HG02885 (cell line): ENCODE measurements around the gene TREH.
A peak's percentile ranks its signal among the peaks of the same experiment; 100 is the strongest.
"Not testable (repeated sequence)": the region's sequence is repeated elsewhere in the genome, so short reads cannot be mapped to it uniquely, and the experiment has no call there.

ENCODE experiments used
- ATAC-seq: cut with Tn5 transposase; IDR thresholded peaks from one replicate; pipeline ENCODE4 v1.9.1; 2021; ENCODE audit warnings: mild to moderate bottlenecking; ENCODE audit not compliant: unreplicated experiment, poor library complexity

TREH gene

DNA sequence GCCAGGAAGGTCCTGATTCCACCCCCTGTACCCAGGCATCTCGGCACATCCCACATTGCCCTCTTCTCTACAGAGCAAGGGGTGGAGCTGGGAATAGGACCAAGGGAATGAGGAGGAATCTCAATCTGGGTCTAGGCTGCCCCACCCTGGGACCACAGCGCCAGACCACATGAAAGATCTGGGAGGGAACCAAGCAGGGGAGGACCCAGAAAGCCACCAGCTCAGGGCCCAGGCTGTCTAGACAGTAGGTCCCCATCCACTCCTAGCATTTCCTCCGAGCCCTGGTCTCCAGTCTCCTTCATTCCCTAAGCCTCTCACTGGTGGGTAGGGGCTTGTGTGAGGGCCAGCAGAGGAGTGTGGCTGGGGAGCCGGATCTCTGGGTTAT, 60.5 kb downstream of the TREH start:
- no peak for ATAC-seq

DNA sequence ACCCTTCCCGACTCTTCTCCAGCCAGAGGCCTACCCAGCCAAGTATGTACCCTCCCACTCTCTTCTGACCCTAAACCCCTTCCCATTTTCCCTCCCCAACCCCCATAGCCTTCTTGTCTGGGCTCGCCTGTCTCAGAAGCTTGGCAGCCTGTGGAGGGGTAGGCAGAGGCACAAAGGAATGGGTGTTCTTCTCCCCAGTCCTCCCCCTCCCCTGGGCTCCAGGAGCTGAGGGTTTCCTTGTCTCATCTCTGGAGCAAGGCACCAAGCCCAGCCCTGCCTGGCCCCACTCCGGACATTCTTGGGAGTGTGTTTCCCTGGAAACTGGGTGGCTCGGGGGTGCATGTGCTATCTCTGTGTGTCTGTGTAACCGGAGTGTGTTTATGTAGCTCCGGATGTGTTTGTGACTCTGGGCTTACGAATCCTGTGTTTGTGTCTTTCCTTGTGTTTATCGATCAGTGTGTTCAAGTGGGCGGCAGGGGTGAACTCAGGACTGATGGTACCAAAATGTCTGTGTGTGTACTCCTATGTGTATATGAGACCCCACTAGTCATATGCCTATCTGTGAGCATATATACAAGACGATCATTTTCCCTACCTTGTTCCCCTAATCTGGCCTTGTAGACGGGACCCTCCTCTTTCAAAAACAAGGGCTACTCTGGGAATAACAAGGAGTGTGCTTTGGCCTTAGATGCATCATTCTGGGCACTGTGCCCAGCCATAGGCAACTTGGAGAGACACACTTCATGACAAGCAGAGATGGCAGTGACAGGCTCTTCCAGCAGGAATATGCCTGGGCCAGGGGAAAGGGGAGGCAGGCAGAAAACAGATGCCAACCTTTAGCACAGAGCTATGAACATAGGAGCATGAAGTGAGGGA, 61.1 kb downstream of the TREH start:
- ATAC-seq, result no peak

DNA sequence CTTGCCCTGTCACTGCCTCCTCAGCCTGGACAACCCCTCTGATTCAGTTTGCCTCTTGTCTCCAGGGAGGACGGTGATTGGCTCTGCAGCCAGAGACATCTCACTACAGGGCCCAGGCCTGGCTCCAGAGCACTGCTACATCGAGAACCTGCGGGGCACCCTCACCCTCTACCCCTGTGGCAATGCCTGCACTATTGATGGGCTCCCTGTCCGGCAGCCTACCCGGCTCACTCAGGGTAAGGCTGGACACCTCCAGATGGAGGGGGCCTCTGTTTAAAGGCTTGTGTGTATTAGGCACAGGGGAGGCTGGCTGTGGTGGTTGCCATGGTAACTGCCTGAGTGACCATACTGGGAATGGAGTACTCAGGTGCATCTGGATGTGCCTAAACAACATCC, 63.5 kb downstream of the TREH start:
- ATAC-seq, result no peak

DNA sequence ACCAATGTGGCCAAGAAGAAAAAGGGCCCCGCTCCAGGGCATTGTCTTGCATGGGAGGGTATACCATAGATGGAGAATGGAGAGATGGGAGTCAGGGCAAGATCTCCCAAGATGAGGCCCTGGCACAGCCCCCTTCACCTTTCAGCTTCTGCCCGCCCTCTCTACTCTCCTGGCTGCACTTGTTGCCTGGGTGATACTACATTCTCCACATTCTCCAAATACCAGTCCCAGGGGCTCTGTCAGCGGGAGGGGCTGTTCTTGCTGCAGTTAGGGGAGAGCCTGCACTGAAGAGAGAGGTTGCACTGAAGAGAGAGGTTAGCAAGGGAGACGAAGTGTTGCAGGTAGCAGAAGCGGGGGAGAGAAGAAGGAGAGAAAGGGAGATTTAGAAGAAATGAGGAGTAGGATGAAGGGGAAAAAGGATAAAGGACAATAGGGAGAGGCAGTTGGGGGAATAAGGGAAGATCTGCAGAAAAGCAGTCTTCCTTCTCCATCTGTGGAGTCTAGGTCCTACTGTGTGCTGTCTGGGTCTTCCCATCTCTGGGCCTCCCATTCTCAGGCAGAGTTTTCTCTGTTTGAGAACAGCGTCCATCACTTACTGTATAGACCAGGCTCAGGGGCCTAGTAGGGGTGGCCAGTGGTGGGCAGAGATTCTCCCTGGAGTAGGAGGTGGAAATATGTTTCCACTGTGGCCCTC, 64.0 kb downstream of the TREH start:
- no peak for ATAC-seq

DNA sequence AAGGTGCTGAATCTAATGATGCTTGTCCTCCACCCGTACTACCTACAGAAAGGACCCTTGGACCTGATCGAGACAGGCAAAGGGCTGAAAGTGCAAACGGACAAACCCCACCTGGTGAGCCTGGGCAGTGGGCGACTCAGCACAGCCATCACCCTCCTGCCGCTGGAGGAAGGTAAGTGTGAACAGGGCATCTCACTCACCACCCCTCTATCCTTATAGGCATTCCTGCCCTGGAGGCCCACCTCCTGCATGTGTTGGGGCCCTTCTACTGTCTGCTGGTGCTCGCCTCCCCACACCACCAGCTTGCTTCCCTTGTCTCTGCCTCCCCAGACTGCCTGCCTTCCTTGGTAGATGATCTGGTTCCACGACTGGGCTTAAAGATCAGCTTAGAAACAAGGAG, 64.9 kb downstream of the TREH start:
- ATAC-seq, result no peak

DNA sequence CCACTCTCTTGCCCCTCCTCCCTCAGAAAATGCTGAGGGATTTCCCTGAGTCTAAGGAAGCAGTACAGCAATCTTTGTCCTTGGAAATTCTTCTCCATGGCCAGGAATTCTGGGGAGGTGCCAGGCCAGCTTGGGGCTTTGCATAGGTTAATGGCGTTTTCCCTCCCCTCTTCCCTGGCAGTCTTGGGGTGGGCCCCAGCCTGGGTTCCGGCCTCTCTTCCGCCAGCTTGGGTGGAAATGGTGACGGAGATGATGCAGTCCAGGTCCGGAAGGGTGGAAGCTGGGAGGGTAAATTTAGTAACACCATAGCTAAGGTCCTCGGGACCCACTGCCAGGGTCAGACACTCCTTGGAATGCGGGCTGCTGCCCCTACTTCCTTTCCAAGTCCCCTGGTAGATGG, 67.1 kb downstream of the TREH start:
- no peak for ATAC-seq

DNA sequence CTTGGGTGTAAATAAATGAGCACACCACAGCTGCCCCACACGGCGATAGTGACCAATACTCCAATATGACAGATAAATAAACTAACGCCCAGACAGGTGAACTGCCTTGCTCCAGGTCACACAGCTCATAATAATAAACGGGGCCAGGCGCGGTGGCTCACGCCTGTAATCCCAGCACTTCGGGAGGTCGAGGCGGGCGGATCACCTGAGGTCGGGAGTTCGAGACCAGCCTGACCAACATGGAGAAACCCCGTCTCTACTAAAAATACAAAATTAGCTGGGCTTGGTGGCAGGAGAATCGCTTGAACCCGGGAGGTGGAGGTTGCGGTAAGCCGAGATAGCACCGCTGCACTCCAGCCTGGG, 68.0 kb downstream of the TREH start:
- ATAC-seq, result not testable (repeated sequence)

DNA sequence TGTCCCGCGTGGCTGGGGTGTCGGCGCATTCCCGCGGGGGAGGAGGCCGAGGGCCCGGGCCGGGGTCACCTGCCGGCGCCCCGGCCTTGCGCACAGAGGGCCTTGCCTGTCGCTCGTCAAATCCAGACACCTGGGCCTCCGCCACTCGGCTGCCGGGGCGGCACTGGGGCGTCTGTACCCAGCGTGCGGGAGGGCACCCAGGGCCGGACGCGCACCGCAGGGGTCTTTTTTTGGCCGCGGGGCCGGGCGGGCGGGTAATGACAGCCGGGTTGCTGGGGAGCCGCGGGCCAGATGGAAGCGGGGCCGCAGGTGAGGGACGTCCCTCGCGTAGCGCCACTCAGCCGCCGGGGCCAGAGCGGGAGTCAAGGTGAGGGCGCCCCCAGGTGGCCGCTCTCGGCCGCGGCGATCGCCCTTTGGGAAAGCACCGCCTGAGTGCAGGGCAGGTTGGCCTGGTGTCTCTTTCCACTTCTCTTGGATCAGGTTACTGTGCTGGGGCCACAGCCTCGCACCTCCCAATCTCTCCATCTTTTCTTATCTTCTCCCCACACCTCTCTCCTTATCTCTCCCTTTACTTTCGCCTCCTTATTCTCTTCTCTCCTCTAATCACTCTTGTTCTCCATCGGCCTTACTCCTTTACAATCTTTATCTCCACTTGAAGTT, 68.5 kb downstream of the TREH start:
- peak; percentile 49 for ATAC-seq

DNA sequence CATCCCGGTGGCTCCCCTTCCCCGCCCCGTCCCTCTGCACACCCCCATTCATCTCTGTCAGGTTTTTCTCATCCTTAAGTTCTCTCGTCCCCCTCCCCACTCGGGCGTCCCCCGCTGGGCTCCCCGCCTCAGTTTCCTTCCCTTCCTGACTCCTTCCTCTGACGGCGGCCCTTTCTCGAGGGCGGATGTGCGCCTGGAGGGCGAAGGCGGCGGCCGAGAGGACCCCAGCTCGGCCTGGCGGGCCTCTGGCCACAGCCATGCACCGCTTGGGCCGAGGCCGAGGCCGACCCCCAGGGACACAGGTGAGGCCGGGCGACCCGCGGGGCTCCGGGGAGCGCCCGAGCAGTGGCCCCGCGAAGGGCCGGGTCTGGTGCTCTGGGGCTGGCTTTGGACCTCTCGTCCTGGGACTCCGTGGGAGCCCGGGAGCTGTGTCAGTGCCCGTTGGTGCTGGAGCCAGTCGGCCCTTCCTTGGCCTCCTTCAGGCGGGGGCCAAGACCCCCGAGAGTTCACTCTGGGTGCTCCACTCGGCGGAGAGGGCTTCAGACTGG, 69.2 kb downstream of the TREH start:
- ATAC-seq, result no peak

DNA sequence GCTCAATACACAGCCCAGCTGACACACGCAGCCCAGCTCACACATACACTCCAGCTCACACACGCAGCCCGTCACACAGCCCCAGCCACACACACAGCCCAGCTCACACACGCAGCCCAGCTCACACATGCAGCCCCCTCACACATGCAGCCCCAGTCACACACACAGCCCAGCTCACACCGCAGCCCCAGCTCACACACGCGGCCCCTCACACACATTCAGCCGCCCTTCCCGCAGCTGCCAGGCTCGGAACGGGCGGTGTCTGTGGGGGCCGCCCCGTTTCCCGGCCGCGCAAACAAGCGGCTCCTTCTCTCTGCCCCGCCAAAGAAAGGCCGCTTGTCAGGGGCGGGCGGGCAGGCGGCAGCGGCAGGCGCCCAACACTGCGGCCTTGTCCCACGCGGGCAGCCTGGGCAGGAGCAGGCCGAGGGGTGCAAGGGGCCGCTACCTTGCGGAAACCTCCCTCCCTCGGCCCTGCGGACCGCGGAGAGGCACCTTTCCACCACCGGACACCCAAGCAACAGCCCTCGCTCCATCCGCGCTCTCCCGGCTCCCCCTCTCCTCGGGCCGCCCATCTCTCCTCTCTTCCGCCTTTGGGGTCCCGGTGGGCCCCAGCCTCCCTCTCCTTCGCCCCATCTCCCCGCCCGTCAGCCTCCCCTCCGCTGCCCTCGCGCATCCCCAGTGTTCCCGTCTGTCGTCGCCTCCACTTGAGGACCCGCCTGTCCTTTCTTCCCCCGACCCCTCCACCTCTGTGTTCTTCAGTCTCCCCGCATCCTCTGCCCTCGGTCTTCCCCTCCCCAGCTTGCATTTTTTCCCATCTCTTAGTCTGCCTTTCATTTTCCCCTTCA, 69.8 kb downstream of the TREH start:
- ATAC-seq, result no peak

DNA sequence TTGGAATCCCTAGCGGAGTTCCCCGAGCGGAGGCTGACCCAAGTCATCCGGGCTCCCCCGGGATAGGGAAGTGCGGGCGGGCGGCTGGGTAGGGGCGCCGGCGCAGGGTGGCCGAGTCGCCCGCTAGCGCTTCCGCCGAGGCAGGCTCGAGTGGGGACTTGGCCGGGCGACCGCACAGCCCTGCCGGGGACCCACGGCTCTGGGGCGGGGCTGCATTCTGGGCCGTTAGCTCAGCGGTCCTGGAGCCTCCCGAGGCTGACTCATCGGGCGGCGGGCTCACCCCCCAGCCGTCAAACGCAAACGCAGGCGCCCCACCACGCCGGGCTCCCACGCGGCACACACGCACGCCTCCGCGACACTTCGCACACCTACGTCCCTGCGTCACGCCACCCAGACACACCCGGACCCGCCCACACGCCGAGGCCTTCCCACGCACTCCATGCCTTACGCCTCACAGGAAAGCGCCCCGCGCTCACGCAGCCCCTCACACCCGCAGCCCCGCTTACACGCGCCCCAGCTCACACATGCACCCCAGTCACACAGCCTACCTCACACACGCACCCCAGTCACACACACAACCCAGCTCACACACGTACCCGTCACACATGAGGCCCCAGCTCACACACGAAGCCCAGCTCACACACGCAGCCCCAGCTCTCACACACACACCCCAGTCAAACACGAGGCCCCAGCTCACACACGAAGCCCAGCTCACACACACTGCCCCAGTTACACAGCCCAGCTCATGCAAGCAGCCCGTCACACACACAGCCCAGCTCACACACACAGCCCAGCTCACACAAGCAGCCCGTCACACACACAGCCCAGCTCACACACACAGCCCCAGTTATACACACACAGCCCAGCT, 70.9 kb downstream of the TREH start:
- ATAC-seq, result no peak

DNA sequence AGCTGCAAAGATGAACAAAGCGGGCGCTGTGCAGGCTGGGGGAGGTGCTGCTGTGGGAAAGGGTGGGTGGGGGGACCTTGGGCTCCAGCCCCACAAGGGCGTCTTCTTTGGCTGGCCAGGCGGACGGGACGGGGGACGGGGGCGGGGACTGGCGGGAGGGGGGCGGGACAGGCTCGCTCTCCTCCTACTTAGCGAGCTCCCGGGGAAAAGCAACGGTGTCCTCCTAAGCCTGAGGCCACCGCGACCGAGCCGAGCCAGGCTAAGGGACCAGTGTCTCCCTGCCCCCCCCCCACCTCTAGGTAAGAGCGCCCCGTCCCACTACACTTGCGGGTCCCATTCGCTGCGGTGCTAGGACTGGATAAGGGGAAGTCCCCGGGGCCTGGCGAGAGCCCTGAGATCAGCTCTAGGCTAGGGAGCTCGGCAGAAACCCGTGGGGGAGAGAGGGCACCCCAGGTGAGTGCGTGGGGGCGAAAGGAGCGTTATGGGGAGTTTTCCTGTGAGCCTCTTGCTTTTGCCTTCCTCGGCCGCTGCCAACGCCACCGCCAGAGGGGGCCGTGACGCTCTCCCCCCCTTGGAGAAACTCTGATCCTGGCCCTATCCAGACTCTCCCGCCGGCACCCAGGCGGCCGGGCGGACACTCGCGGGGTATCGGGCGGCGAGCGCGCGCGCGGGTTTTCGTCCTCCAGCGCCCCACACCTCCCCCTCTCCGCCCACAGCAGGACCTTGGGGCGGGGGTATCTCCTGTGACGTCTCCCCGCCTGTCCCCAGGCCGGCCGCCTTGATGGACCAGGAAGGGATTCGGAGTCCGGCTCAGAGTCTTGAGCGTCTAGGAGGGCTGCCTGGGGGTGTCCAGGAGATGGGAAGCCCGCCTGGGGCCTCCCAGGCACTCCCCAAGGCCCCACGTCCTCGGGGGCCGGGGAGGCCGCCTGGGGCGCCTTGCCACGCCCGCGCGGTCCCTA, 71.8 kb downstream of the TREH start, which contains the start of gene PHLDB1:
PHLDB1 (plus strand) TSS at position 215 of the 959 bp plus-strand sequence. CDS start 6,222 bp downstream, outside the sequence.
- no peak for ATAC-seq
